GM19239 (cell line): ENCODE results near the gene TMEM184B.

Experiments
- DNase-seq: peaks from one replicate; pipeline ENCODE4 v3.0.0; 2011; ENCODE audit warnings: low spot score; ENCODE audit not compliant: insufficient read length
- FAIRE-seq: peaks from 2 replicates; lab custom pipeline; 2011; peaks lifted over from hg19 to GRCh38; lab: Jason Lieb, UNC

Gene TMEM184B

GRCh38 chr22:38214302-38215056, 58.3 kb downstream of the TMEM184B start:
- no peak for DNase-seq
- no peak for FAIRE-seq

- no peak for DNase-seq
- FAIRE-seq = no peak
Observed at GRCh38 chr22:38213990-38214301, 58.9 kb downstream of the TMEM184B start.

- FAIRE-seq = no peak
- DNase-seq = no peak
Observed at GRCh38 chr22:38213319-38213989, 59.4 kb downstream of the TMEM184B start.

- DNase-seq (no peak), FAIRE-seq (no peak)
Observed at GRCh38 chr22:38212442-38212841, 60.4 kb downstream of the TMEM184B start.

DNA sequence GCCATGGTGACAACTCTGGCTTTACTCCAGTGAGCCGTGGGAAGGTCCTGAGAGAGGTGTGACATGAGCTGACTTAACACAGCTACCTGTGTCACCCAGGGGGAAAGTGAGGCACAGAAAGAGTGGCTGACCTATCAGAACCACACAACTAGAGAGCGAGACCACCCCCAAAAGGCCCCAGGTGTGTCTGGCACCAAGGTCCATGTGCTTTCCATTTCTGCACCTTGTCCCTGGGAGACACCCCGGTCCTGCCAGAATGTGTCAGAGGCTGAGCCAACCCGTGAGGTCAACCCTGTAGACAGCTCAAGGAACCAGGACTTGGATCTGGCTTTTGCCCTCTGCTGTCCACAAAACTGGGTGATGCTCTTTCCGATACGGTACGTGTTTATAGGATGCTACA, 61.3 kb downstream of the TMEM184B start:
- no peak for FAIRE-seq
- DNase-seq = no peak

- FAIRE-seq = no peak
- DNase-seq = no peak
Observed at GRCh38 chr22:38208551-38208968, 64.2 kb downstream of the TMEM184B start.

- no peak for FAIRE-seq
Observed at GRCh38 chr22:38207898-38208432, 64.8 kb downstream of the TMEM184B start.

GRCh38 chr22:38205261-38206128, 67.3 kb downstream of the TMEM184B start:
- no peak for FAIRE-seq

More at GRCh38 chr22:38207898-38208432, 64.8 kb downstream of the TMEM184B start:
- DNase-seq = no peak

DNA sequence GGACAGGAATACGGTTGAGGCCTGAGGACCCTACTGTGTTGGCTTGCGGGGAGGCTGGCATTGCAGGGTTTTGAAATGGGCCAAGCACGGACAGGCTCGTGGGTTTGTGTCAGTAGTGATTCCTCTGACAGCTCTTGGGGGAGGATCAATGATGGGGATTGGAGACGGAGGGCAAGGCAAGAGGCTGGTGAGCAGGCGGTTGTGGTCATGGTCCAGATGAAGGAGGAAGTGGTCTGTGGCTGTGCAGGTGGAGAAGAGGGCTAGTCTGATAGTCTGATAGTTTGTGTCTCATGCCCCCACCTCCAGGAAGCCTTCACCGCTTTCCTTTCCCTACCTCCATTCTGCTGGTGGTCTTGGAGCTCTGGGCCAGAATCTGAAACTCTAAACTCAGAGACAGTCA, 68.0 kb downstream of the TMEM184B start:
- FAIRE-seq = peak; percentile 91

More at GRCh38 chr22:38205261-38206128, 67.3 kb downstream of the TMEM184B start:
- DNase-seq = no peak

GRCh38 chr22:38203855-38204514, 68.8 kb downstream of the TMEM184B start:
- peak; percentile 8 for FAIRE-seq
- DNase-seq = no peak

More for the DNA sequence above, 68.0 kb downstream of the TMEM184B start:
- peak; percentile 65 for DNase-seq

- FAIRE-seq (peak; percentile 95), DNase-seq (no peak)
Observed at GRCh38 chr22:38203090-38203810, 69.6 kb downstream of the TMEM184B start.

DNA sequence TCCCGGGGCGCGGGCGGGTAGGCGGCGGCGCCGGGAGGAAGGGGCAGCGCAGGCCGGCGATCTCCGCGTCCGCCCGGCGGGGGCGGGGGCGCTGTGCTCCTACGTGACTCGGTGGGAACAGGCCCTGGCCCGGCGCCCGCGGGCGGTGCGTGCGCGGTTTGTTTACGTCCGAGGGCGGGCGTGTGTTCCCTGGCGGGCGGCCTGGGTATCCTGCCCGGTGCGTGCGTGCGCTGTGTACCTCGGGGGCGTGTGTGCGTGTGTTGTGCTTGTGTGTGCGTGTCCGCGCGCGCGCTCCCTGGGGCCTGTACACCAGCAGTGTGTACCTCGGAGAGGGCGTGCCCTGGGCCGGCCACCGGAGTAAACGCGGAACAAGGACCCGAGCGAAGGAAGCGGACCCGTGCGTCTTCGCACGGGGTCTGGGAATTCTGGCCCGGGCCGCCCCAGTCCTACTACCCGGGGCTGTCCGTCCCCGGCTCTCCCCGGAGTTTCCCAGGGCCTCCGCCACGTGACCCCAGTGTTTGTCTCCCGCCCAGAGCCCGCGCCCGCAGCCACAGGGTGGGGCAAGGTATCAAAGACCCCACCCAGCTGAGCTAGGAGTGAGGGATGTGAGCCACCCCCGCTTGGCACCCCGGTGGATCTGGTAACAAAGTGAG, 70.2 kb downstream of the TMEM184B start:
- no peak for FAIRE-seq

DNA sequence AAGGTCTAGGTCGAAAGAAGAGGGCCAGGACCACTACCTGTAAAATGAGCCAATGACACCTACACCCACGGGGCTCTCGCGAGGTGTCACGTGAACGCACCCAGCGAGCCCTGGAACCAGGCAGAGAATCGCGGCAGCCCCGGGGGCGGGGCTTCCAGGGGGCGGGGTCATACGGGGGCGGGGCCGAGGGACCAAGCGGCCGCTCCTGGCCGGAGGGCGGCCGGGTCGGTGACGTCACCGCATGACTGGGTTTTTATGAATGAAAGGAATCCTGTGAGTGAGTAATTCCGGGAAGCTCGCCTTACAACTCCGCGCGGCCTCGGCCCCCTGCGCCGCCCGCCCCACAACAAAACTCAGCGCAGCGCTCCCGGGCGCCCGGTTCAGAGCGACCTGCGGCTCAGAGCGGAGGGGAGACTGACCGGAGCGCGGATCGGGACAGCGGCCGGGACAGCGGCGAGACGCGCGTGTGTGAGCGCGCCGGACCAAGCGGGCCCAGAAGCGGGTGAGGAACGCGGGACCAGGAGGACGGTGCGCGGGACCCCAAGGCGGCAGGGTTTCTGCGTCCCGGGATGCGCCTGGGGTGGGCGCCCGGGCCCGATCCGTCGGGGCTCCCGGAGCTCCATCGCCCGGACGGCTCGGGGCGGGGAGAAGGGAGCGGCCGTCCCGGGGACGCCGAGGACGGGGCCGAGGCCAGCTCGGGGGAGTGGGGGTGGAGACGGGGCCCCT, 70.9 kb downstream of the TMEM184B start, which contains the start of gene MAFF:
TSS of gene MAFF (plus strand) at position 284 of the 726 bp plus-strand sequence. CDS start 11,860 bp downstream, outside the sequence.
- FAIRE-seq (peak; percentile 95), DNase-seq (peak; percentile 84)

More for the DNA sequence above, 70.2 kb downstream of the TMEM184B start:
- no peak for DNase-seq

DNA sequence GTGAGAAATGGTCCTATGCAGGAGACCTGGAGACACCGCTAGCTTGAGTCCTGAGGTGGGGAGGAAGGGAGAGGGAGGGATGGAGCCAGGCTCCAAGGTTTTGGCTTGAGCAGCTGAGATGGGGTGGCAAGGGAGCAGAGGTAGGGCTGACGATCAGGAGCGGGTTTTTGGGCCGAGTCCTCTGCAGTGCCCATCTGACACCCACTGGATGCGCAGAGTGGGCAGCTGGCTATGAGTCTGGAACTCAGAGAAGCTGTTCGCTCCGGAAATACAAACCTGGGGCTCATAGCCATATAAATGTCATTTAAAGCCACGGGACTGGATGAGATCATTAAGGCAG, 71.5 kb downstream of the TMEM184B start:
- FAIRE-seq (no peak), DNase-seq (no peak)

- no peak for FAIRE-seq
- no peak for DNase-seq
Observed at GRCh38 chr22:38199826-38200559, 72.8 kb downstream of the TMEM184B start.

- DNase-seq (no peak), FAIRE-seq (no peak)
Observed at GRCh38 chr22:38196791-38197419, 75.9 kb downstream of the TMEM184B start.

GRCh38 chr22:38193580-38193979, 79.2 kb downstream of the TMEM184B start:
- DNase-seq (no peak), FAIRE-seq (no peak)
